HepG2 (cell line): ENCODE measurements around the gene ASXL3. TPM values are rescaled to one million over a fixed set of nuclear protein-coding genes. Genes with fewer than 3 reads are reported as not detected.

Experiments used
- ATAC-seq: fragments of 200-7000 bp; cut with Tn5 transposase; 3 replicates; pipeline ENCODE4 v1.9.1; 2020; ENCODE audit warnings: mild to moderate bottlenecking, moderate library complexity
- BruUV-seq: library from RNA; stranded (reverse); fragments of 400-500 nt; replicated peaks from 2 replicates; lab custom pipeline; 2021; lab: Mats Ljungman, UMichigan
- CTCF ChIA-PET: fragments of 300-600 bp; formaldehyde crosslinking; extraction: SDS; loops from one replicate; lab custom pipeline; 2021; ENCODE audit warnings: low total read pairs, inconsistent platforms, low intra/inter-chr PET ratio; lab: Yijun Ruan, JAX
- POLR2A ChIA-PET: fragments of 350-600 bp; sonication (Branson Sonifier 250); formaldehyde crosslinking; loops from one replicate; lab custom pipeline; 2020; ENCODE audit warnings: antibody characterized with exemption, inconsistent platforms; lab: Yijun Ruan, JAX
- DNase-seq: peaks from one replicate; pipeline ENCODE4 v3.0.0-alpha.2; 2015; ENCODE audit warnings: low spot score
- FAIRE-seq: peaks from 3 replicates; lab custom pipeline; 2011; peaks lifted over from hg19 to GRCh38; lab: Jason Lieb, UNC
- H2AFZ ChIP-seq: one replicate; pipeline ENCODE4 v1.6.1; 2011; ENCODE audit warnings: low read length, inconsistent platforms
- H3K27ac ChIP-seq: fragments of 300-600 bp; 3 replicates; pipeline ENCODE4 v1.8.0; 2011; ENCODE audit warnings: mixed run types, mild to moderate bottlenecking, mixed read lengths, low read length, inconsistent platforms; ENCODE audit not compliant: insufficient read depth; ENCODE audit errors: extremely low read length
- H3K27me3 ChIP-seq, 2 experiments: fragments of 200-600 bp in 1 of 2; 2 replicates in 1 of 2; 3 replicates in 1 of 2; pipeline versions ENCODE4 v1.6.0 to v1.8.0; 2011; ENCODE audit warnings: low read length in 2 of 2, mild to moderate bottlenecking in 2 of 2, moderate library complexity in 2 of 2, inconsistent platforms in 1 of 2; ENCODE audit not compliant: insufficient read depth in 2 of 2, control insufficient read depth in 1 of 2
- H3K36me3 ChIP-seq, 2 experiments: fragments of 200-600 bp in 1 of 2; replicated peaks in 1 of 2; 2 replicates in 1 of 2; 3 replicates in 1 of 2; pipeline versions ENCODE4 v1.5.1 to v1.8.0; 2011; ENCODE audit warnings: low read length in 2 of 2, inconsistent platforms in 1 of 2; ENCODE audit not compliant: insufficient read depth in 2 of 2, control insufficient read depth in 1 of 2
- H3K4me1 ChIP-seq: 2 replicates; pipeline ENCODE4 v1.5.1; 2012; ENCODE audit warnings: low read length, inconsistent platforms; ENCODE audit not compliant: insufficient read depth
- H3K4me2 ChIP-seq: 2 replicates; pipeline ENCODE4 v1.6.0; 2011; ENCODE audit warnings: low read depth, low read length, inconsistent platforms
- H3K4me3 ChIP-seq, 3 experiments: fragments of 200-600 bp in 1 of 3; sonication (generic), shearing (Covaris generic) in 1 of 3; replicated peaks in 1 of 3; 2 replicates each; pipeline ENCODE4 v1.5.1; 2011 to 2016; ENCODE audit warnings: low read length in 3 of 3, inconsistent platforms in 2 of 3, low read depth in 2 of 3, mild to moderate bottlenecking in 2 of 3, control low read depth in 1 of 3, mixed read lengths in 1 of 3; ENCODE audit not compliant: insufficient read depth in 1 of 3
- H3K79me2 ChIP-seq: one replicate; pipeline ENCODE4 v1.6.1; 2011; ENCODE audit warnings: low read length, inconsistent platforms; ENCODE audit not compliant: insufficient read depth
- H3K9ac ChIP-seq: 2 replicates; pipeline ENCODE4 v1.6.0; 2011; ENCODE audit warnings: mild to moderate bottlenecking, low read depth, low read length, inconsistent platforms; ENCODE audit not compliant: insufficient read depth
- H3K9me3 ChIP-seq: 2 replicates; pipeline ENCODE4 v1.5.1; 2012; ENCODE audit warnings: mild to moderate bottlenecking, low read length
- H4K20me1 ChIP-seq: 2 replicates; pipeline ENCODE4 v1.6.0; 2011; ENCODE audit warnings: inconsistent platforms, mild to moderate bottlenecking, low read length, moderate library complexity; ENCODE audit not compliant: insufficient read depth
- DMAP1 ChIP-seq: IDR thresholded peaks from 2 replicates; pipeline ENCODE4 v1.6.1; 2016
- FLYWCH1 ChIP-seq: sonication (generic); formaldehyde crosslinking; IDR thresholded peaks from 2 replicates; pipeline ENCODE4 v1.8.1; 2023; ENCODE audit warnings: mild to moderate bottlenecking, missing genetic modification reagents
- GATAD2A ChIP-seq: IDR thresholded peaks from 2 replicates; pipeline ENCODE4 v1.6.1; 2016
- MAFK ChIP-seq, 2 experiments: IDR thresholded peaks in 1 of 2; conservative IDR thresholded peaks in 1 of 2; 2 replicates each; pipeline ENCODE4 v1.6.1; 2011; ENCODE audit warnings: improper control_type of control experiment in 2 of 2, low read length in 2 of 2
- POLR2AphosphoS2 ChIP-seq: IDR thresholded peaks from 2 replicates; pipeline ENCODE4 v1.6.1; 2011; ENCODE audit warnings: low read depth, low read length, improper control_type of control experiment
- SMC3 ChIP-seq: IDR thresholded peaks from 2 replicates; pipeline ENCODE4 v1.6.1; 2011; ENCODE audit warnings: low read length, improper control_type of control experiment
- TAF15 ChIP-seq: fragments of 200-400 bp; formaldehyde crosslinking; IDR thresholded peaks from one replicate; pipeline ENCODE4 v1.6.1; 2018; ENCODE audit warnings: mild to moderate bottlenecking, low read depth, low read length; ENCODE audit not compliant: poor library complexity, severe bottlenecking
- ZBTB38 ChIP-seq: sonication (generic); formaldehyde crosslinking; IDR thresholded peaks from 2 replicates; pipeline ENCODE4 v1.5.1; 2020; ENCODE audit warnings: mild to moderate bottlenecking, missing genetic modification reagents
- ZNF775 ChIP-seq: sonication (generic); formaldehyde crosslinking; IDR thresholded peaks from 2 replicates; pipeline ENCODE4 v1.4.0; 2020; ENCODE audit warnings: missing genetic modification reagents, mild to moderate bottlenecking, moderate library complexity, borderline replicate concordance
- WGBS: methylation state at CpG from one replicate; pipeline ENCODE4 v1.1.6; 2017; ENCODE audit warnings: low lambda C conversion rate; 5-methylcytosine and 5-hydroxymethylcytosine counted together
- in situ Hi-C: cut with HindIII; loops from 2 replicates; pipeline ENCODE4 v1.10.0; 2017; ENCODE audit warnings: low pct_unique_long_range_greater_than_20kb; ENCODE audit not compliant: extremely low pct_ligation_motif_present
- intact Hi-C: fragments of 100-400 bp; cut with micrococcal nuclease; formaldehyde crosslinking; loops from one replicate; pipeline ENCODE4 v1.10.0; 2022; ENCODE audit not compliant: unreplicated experiment
- polyA plus RNA-seq, 8 experiments: library from polyadenylated mRNA; depleted of rRNA in 3 of 8; stranded (reverse) in 7 of 8; unstranded in 1 of 8; fragments of >200 nt; fragmentation: Illumina TruSeq in 4 of 8; extraction: Trizol in 4 of 8; gene quantifications; 2 replicates each; pipeline versions ENCODE4 v1.2.1 to v1.2.3, GENCODE V29; 2011 to 2016; ENCODE audit warnings: low read depth in 4 of 8, missing spikeins in 1 of 8, mixed read lengths in 1 of 8; ENCODE audit not compliant: insufficient read depth in 1 of 8
- total RNA-seq, 5 experiments: library from RNA; depleted of rRNA; stranded (reverse); fragments of >200 nt; fragmentation: Illumina TruSeq; extraction: Trizol; gene quantifications; 2 replicates each; pipeline ENCODE4 v1.2.3, GENCODE V29; 2016; ENCODE audit warnings: low read depth in 1 of 5
- TF ChIP-seq, protein P1 (sequence below): sonication (generic); formaldehyde crosslinking; IDR thresholded peaks from 2 replicates; pipeline ENCODE4 v1.8.1; 2023; ENCODE audit warnings: missing genetic modification reagents, inconsistent platforms, borderline replicate concordance
- TF ChIP-seq, protein P2 (sequence below): IDR thresholded peaks from 2 replicates; pipeline ENCODE4 v1.6.1; 2016
- TF ChIP-seq, protein P3 (sequence below): IDR thresholded peaks from 2 replicates; pipeline ENCODE4 v1.6.1; 2016

The ASXL3 gene
- total and polyA plus RNA-seq, 2 of the 13 experiments (the other 11 are each of a cell fraction or from before 2014, with no cell fraction given) = not detected

DNA sequence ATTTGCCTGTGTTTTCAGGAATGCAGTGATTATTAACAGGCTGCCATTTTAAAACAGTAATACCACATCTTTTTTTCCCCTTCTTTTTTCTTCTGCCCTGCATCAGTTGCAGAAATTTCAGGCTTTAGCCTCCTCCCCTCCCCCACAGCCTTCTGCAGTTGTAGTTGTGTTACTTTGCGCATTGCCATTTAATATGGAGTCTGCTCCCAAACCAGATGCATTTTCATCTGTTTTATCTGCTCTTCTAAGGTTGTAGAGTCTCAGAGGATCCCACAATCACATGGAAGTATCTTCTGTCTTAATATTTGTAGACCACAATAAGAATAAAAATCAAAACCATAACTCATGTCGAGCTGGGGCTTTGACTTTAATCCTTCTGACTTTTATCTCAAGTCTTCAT is 3.8 kb downstream of the ASXL3 start:
- Histone ChIP-seq H4K20me1 (no peaks in the 10 kb centered on the region), H3K4me3 (no peak overlapping the region), H3K4me2 (no peak overlapping the region), H2AFZ (no peak overlapping the region), H3K4me1 (peaks cover 12% of the 10 kb centered on the region), H3K36me3 (no peaks in the 10 kb centered on the region), H3K27ac (no peak overlapping the region), H3K27me3 (peaks cover 4 to 20% of the 10 kb centered on the region in 2 experiments), H3K79me2 (no peaks in the 10 kb centered on the region), H3K9ac (no peak overlapping the region), H3K9me3 (no peaks in the 10 kb centered on the region)
- CTCF ChIA-PET = no interaction called here
- intact Hi-C loops = no loop called here
- DNase-seq (no peak), ATAC-seq (no peak), FAIRE-seq (no peak)
- BruUV-seq = no TSS peak
- POLR2A ChIA-PET = no interaction called here
- TF ChIP-seq GATAD2A (CRISPR knock-in tag) (no peak), SMC3 (no peak), FLYWCH1 (no peak), TAF15 (no peak), ZNF775 (no peak), DMAP1 (CRISPR knock-in tag) (no peak), POLR2AphosphoS2 (no peak), ZBTB38 (CRISPR knock-in tag) (no peak), MAFK (conservative IDR thresholded peaks at IDR 0.05 in 1 of 2, IDR thresholded peaks at IDR 0.05 in 1 of 2; ENCODE audit: low read length in 2 of 2) (no peak)
- TF ChIP-seq, protein P1, sequence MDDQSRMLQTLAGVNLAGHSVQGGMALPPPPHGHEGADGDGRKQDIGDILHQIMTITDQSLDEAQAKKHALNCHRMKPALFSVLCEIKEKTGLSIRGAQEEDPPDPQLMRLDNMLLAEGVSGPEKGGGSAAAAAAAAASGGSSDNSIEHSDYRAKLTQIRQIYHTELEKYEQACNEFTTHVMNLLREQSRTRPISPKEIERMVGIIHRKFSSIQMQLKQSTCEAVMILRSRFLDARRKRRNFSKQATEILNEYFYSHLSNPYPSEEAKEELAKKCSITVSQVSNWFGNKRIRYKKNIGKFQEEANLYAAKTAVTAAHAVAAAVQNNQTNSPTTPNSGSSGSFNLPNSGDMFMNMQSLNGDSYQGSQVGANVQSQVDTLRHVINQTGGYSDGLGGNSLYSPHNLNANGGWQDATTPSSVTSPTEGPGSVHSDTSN (CRISPR knock-in tag) = no peak
- TF ChIP-seq, protein P2, sequence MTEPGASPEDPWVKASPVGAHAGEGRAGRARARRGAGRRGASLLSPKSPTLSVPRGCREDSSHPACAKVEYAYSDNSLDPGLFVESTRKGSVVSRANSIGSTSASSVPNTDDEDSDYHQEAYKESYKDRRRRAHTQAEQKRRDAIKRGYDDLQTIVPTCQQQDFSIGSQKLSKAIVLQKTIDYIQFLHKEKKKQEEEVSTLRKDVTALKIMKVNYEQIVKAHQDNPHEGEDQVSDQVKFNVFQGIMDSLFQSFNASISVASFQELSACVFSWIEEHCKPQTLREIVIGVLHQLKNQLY (CRISPR knock-in tag) = no peak
- TF ChIP-seq, protein P3, sequence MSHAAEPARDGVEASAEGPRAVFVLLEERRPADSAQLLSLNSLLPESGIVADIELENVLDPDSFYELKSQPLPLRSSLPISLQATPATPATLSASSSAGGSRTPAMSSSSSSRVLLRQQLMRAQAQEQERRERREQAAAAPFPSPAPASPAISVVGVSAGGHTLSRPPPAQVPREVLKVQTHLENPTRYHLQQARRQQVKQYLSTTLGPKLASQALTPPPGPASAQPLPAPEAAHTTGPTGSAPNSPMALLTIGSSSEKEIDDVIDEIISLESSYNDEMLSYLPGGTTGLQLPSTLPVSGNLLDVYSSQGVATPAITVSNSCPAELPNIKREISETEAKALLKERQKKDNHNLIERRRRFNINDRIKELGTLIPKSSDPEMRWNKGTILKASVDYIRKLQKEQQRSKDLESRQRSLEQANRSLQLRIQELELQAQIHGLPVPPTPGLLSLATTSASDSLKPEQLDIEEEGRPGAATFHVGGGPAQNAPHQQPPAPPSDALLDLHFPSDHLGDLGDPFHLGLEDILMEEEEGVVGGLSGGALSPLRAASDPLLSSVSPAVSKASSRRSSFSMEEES = no peak
- in situ Hi-C loops = no loop called here
- 0% methylated on average over 2 of the region's 2 CpGs for WGBS
